SK-N-SH (cell line): ENCODE results near the gene SLC38A2. TPM values are rescaled to one million over a fixed set of nuclear protein-coding genes. Genes with fewer than 3 reads are reported as not detected.

Experiments
- CTCF ChIA-PET: fragments of 300-600, 350-600 bp; formaldehyde crosslinking; extraction: SDS; loops from one replicate; lab custom pipeline; 2021; lab: Yijun Ruan, JAX
- POLR2A ChIA-PET: fragments of 350-600 bp; sonication (Branson Sonifier 250); formaldehyde crosslinking; extraction: SDS; loops from one replicate; lab custom pipeline; 2020; ENCODE audit warnings: antibody characterized with exemption, inconsistent platforms; lab: Yijun Ruan, JAX
- DNase-seq: peaks from one replicate; pipeline ENCODE4 v3.0.0; 2012
- H2AFZ ChIP-seq: fragments of 200-600 bp; sonication (generic); 2 replicates; pipeline ENCODE4 v1.8.1; 2016; ENCODE audit warnings: antibody characterized with exemption, mild to moderate bottlenecking, low read depth
- H3F3A ChIP-seq: fragments of 200-600 bp; sonication (generic); replicated peaks from 2 replicates; pipeline ENCODE3; 2016; ENCODE audit warnings: antibody characterized with exemption, mild to moderate bottlenecking; ENCODE audit not compliant: insufficient read depth
- H3K27ac ChIP-seq, 2 experiments: fragments of 200-500 bp in 1 of 2; fragments of 200-600 bp in 1 of 2; sonication (Bioruptor generic) in 1 of 2; sonication (generic), shearing (Covaris generic) in 1 of 2; 2 replicates each; pipeline versions ENCODE4 v1.5.1 to v1.6.1; 2014 to 2016; ENCODE audit warnings: low read depth in 2 of 2, inconsistent platforms in 1 of 2, low read length in 1 of 2, mild to moderate bottlenecking in 1 of 2, mixed read lengths in 1 of 2
- H3K27me3 ChIP-seq: fragments of 200-600 bp; sonication (generic), shearing (Covaris generic); 2 replicates; pipeline ENCODE4 v1.6.1; 2016; ENCODE audit warnings: mixed run types; ENCODE audit not compliant: insufficient read depth
- H3K36me3 ChIP-seq, 2 experiments: fragments of 200-500 bp in 1 of 2; fragments of 200-600 bp in 1 of 2; sonication (Bioruptor generic) in 1 of 2; sonication (generic) in 1 of 2; replicated peaks in 1 of 2; 2 replicates each; pipeline versions ENCODE3 to v1.5.1; 2014 to 2016; ENCODE audit warnings: low read length in 1 of 2, mild to moderate bottlenecking in 1 of 2; ENCODE audit not compliant: insufficient read depth in 2 of 2, control insufficient read depth in 1 of 2
- H3K4me1 ChIP-seq, 2 experiments: fragments of 200-500 bp in 1 of 2; fragments of 200-600 bp in 1 of 2; sonication (Bioruptor generic) in 1 of 2; sonication (generic), shearing (Covaris generic) in 1 of 2; 2 replicates each; pipeline versions ENCODE4 v1.5.1 to v1.6.1; 2014 to 2016; ENCODE audit warnings: low read depth in 1 of 2, low read length in 1 of 2, mixed run types in 1 of 2; ENCODE audit not compliant: insufficient read depth in 2 of 2, control insufficient read depth in 1 of 2
- H3K4me2 ChIP-seq: fragments of 200-600 bp; sonication (generic), shearing (Covaris generic); 2 replicates; pipeline ENCODE4 v1.6.1; 2017; ENCODE audit warnings: mixed run types
- H3K4me3 ChIP-seq, 2 experiments: fragments of 200-500 bp in 1 of 2; fragments of 200-600 bp in 1 of 2; sonication (Bioruptor generic) in 1 of 2; sonication (generic), shearing (Covaris generic) in 1 of 2; 2 replicates each; pipeline versions ENCODE4 v1.5.1 to v1.8.1; 2014 to 2016; ENCODE audit warnings: low read depth in 2 of 2, inconsistent platforms in 1 of 2, low read length in 1 of 2, mild to moderate bottlenecking in 1 of 2, mixed read lengths in 1 of 2, moderate library complexity in 1 of 2
- H3K79me2 ChIP-seq: fragments of 200-600 bp; sonication (generic); 2 replicates; pipeline ENCODE4 v1.8.1; 2017; ENCODE audit warnings: mild to moderate bottlenecking; ENCODE audit not compliant: insufficient read depth
- H3K9ac ChIP-seq: fragments of 200-600 bp; sonication (generic); 2 replicates; pipeline ENCODE4 v1.6.1; 2017; ENCODE audit warnings: mixed run types
- H3K9me2 ChIP-seq: fragments of 200-600 bp; sonication (generic); 2 replicates; pipeline ENCODE4 v1.6.1; 2017; ENCODE audit warnings: mixed run types
- H3K9me3 ChIP-seq: fragments of 200-600 bp; sonication (generic); 2 replicates; pipeline ENCODE4 v1.6.1; 2017; ENCODE audit warnings: mixed run types, mild to moderate bottlenecking, moderate library complexity
- H4K20me1 ChIP-seq: fragments of 200-600 bp; sonication (generic); 2 replicates; pipeline ENCODE4 v1.6.1; 2017; ENCODE audit warnings: mild to moderate bottlenecking, mixed run types; ENCODE audit not compliant: insufficient read depth
- CTCF ChIP-seq: fragments of 200-600 bp; sonication (generic); IDR thresholded peaks from 2 replicates; pipeline ENCODE4 v1.6.1; 2017; ENCODE audit warnings: antibody characterized with exemption, mild to moderate bottlenecking, moderate library complexity
- ELF1 ChIP-seq: IDR thresholded peaks from 2 replicates; pipeline ENCODE4 v1.4.0; 2012
- EZH2phosphoT487 ChIP-seq: fragments of 200-600 bp; sonication (generic); IDR thresholded peaks from 2 replicates; pipeline ENCODE4 v1.6.1; 2017; ENCODE audit warnings: low read depth, mixed run types, mild to moderate bottlenecking, antibody characterized with exemption, moderate library complexity, borderline replicate concordance
- FOXM1 ChIP-seq: IDR thresholded peaks from 2 replicates; pipeline ENCODE4 v1.4.0; 2012; ENCODE audit warnings: low read depth, mild to moderate bottlenecking
- GABPA ChIP-seq: IDR thresholded peaks from 2 replicates; pipeline ENCODE4 v1.4.0; 2012; ENCODE audit warnings: low read depth, mild to moderate bottlenecking
- GATA2 ChIP-seq: sonication (generic); formaldehyde crosslinking; IDR thresholded peaks from 2 replicates; pipeline ENCODE4 v1.5.0; 2020; ENCODE audit warnings: mild to moderate bottlenecking, missing genetic modification reagents
- JUND ChIP-seq: IDR thresholded peaks from 2 replicates; pipeline ENCODE4 v1.4.0; 2012
- MEF2A ChIP-seq: IDR thresholded peaks from 2 replicates; pipeline ENCODE4 v1.4.0; 2012; ENCODE audit warnings: low read depth, borderline replicate concordance
- MXI1 ChIP-seq: IDR thresholded peaks from 2 replicates; pipeline ENCODE4 v1.6.1; 2012; ENCODE audit warnings: mild to moderate bottlenecking, low read depth, low read length, improper control_type of control experiment
- NRF1 ChIP-seq: IDR thresholded peaks from 2 replicates; pipeline ENCODE4 v1.6.1; 2012; ENCODE audit warnings: low read depth, mild to moderate bottlenecking, low read length
- PBX3 ChIP-seq: IDR thresholded peaks from 2 replicates; pipeline ENCODE4; 2012
- POLR2AphosphoS5 ChIP-seq: IDR thresholded peaks from 2 replicates; pipeline ENCODE4 v1.6.1; 2012; ENCODE audit warnings: low read depth, low read length
- RAD21 ChIP-seq: IDR thresholded peaks from 2 replicates; pipeline ENCODE4 v1.6.1; 2012; ENCODE audit warnings: mild to moderate bottlenecking, low read length
- SMC3 ChIP-seq: IDR thresholded peaks from 2 replicates; pipeline ENCODE4 v1.6.1; 2012; ENCODE audit warnings: low read depth, low read length, improper control_type of control experiment
- TCF12 ChIP-seq: IDR thresholded peaks from 2 replicates; pipeline ENCODE4 v1.4.0; 2012
- TEAD4 ChIP-seq: IDR thresholded peaks from 2 replicates; pipeline ENCODE4 v1.4.0; 2012; ENCODE audit warnings: mild to moderate bottlenecking, borderline replicate concordance; ENCODE audit not compliant: insufficient read depth
- USF2 ChIP-seq: fragments of 150-350 bp; IDR thresholded peaks from 2 replicates; pipeline ENCODE4 v1.6.1; 2017; ENCODE audit warnings: antibody characterized with exemption, low read length, low read depth, borderline replicate concordance
- YY1 ChIP-seq: IDR thresholded peaks from 2 replicates; pipeline ENCODE4 v1.4.0; 2012; ENCODE audit warnings: low read depth, mild to moderate bottlenecking
- WGBS: methylation state at CpG from one replicate; pipeline ENCODE4 v1.1.6; 2017; ENCODE audit warnings: low lambda C conversion rate; 5-methylcytosine and 5-hydroxymethylcytosine counted together
- polyA plus RNA-seq, 3 experiments: library from polyadenylated mRNA; depleted of rRNA; stranded (reverse); fragments of >200 nt; gene quantifications; 2 replicates each; pipeline ENCODE4 v1.2.3, GENCODE V29; 2012
- TF ChIP-seq, protein P1 (sequence below): fragments of 150-350 bp; IDR thresholded peaks from 2 replicates; pipeline ENCODE4 v1.6.1; 2016; ENCODE audit warnings: mild to moderate bottlenecking, low read depth, low read length

SLC38A2 gene
- polyA plus RNA-seq, 1 of the 3 experiments (the other 2 are of a cell fraction): 135 TPM

DNA sequence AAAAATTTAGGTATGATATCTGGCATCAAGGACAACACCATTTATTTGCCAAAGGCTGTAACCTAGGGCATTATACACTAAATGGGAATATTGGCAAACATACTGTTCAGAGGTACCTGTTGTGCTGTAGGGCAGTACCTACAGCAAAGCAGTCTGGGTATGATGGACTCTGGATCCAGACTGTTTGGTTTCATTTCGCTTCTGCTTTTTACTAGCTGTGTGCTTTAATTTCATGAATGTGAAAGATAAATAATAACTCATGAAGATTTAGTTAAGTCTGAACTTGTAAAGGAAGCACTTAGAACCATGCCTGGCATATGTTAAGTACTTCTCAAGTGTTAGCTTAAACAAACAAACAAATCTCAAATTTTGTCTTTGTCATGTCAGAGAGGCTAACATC, 17.7 kb upstream of the SLC38A2 start:
- POLR2A ChIA-PET: interaction anchor here (1.0 kb wide), 1 partner anchor 18 kb away, joined by 3 read pairs; no protein-coding TSS in a partner anchor
- Histone ChIP-seq H3K4me2 (no peak overlapping the region), H3K9me3 (no peaks in the 10 kb centered on the region), H3F3A (peaks cover 44% of the 10 kb centered on the region), H3K4me3 (no peak overlapping the region), H3K9ac (no peak overlapping the region), H3K27ac (no peak overlapping the region), H4K20me1 (no peaks in the 10 kb centered on the region), H3K4me1 (peaks cover 8 to 66% of the 10 kb centered on the region in 2 experiments), H3K79me2 (peaks cover 5% of the 10 kb centered on the region), H3K9me2 (no peaks in the 10 kb centered on the region), H3K36me3 (peaks cover 0 to 4% of the 10 kb centered on the region in 2 experiments), H3K27me3 (no peaks in the 10 kb centered on the region), H2AFZ (no peak overlapping the region)
- CTCF ChIA-PET: no interaction called here
- TF ChIP-seq MXI1 (no peak), GATA2 (CRISPR knock-in tag) (no peak), POLR2AphosphoS5 (no peak), MEF2A (no peak), NRF1 (no peak), RAD21 (no peak), PBX3 (no peak), GABPA (no peak), YY1 (no peak), USF2 (no peak), JUND (no peak), ELF1 (no peak), CTCF (no peak), TEAD4 (no peak), FOXM1 (no peak), SMC3 (no peak), EZH2phosphoT487 (no peak), TCF12 (no peak)
- TF ChIP-seq, protein P1, sequence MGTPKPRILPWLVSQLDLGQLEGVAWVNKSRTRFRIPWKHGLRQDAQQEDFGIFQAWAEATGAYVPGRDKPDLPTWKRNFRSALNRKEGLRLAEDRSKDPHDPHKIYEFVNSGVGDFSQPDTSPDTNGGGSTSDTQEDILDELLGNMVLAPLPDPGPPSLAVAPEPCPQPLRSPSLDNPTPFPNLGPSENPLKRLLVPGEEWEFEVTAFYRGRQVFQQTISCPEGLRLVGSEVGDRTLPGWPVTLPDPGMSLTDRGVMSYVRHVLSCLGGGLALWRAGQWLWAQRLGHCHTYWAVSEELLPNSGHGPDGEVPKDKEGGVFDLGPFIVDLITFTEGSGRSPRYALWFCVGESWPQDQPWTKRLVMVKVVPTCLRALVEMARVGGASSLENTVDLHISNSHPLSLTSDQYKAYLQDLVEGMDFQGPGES: no peak
- DNase-seq: no peak
- 94% methylated on average over 1 of the region's 1 CpG for WGBS
